ENCODE results near the gene SIGMAR1. TPM values are rescaled to one million over a fixed set of nuclear protein-coding genes. Genes with fewer than 3 reads are reported as not detected.

The SIGMAR1 gene
- total RNA-seq, 1 experiment from 2014 or later = 99.8 TPM

DNA sequence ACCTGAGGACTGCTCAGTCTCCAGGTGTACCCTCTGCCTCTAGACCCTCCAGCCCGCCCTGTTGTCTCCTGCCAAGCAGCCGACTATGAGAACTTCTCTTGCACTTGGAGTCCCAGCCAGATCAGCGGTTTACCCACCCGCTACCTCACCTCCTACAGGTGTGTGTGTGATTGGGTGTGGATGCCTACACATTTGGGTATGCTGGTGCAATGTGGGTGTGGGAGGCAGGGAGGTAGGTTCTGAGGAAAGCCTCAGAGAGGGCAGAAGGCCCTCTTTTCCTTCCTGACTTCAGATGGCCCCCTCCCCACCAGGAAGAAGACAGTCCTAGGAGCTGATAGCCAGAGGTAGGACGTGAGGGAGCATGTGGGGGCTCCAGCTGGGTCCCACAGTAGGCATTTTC is 19.4 kb upstream of the SIGMAR1 start:
- TF ChIP-seq, protein P1, sequence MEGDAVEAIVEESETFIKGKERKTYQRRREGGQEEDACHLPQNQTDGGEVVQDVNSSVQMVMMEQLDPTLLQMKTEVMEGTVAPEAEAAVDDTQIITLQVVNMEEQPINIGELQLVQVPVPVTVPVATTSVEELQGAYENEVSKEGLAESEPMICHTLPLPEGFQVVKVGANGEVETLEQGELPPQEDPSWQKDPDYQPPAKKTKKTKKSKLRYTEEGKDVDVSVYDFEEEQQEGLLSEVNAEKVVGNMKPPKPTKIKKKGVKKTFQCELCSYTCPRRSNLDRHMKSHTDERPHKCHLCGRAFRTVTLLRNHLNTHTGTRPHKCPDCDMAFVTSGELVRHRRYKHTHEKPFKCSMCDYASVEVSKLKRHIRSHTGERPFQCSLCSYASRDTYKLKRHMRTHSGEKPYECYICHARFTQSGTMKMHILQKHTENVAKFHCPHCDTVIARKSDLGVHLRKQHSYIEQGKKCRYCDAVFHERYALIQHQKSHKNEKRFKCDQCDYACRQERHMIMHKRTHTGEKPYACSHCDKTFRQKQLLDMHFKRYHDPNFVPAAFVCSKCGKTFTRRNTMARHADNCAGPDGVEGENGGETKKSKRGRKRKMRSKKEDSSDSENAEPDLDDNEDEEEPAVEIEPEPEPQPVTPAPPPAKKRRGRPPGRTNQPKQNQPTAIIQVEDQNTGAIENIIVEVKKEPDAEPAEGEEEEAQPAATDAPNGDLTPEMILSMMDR (IDR thresholded peaks at IDR 0.05; ENCODE audit: unreplicated experiment) = no peak
- intact Hi-C loops (cut with micrococcal nuclease) = no loop called here
- DNase-seq (ENCODE audit: unreplicated experiment) = no peak
- Mint-ChIP-seq H3K36me3 (ENCODE audit: insufficient read depth, unreplicated experiment) (no peaks in the 10 kb centered on the region), H3K4me1 (ENCODE audit: insufficient read depth, unreplicated experiment) (peaks cover 14% of the 10 kb centered on the region), H3K9me3 (ENCODE audit: unreplicated experiment) (no peaks in the 10 kb centered on the region), H3K27me3 (ENCODE audit: insufficient read depth, unreplicated experiment) (no peaks in the 10 kb centered on the region), H3K4me3 (ENCODE audit: unreplicated experiment) (no peak overlapping the region), H3K27ac (ENCODE audit: low read depth, unreplicated experiment) (no peak overlapping the region)
- ChIA-PET CTCF (interaction anchor here (0.6 kb wide), 1 partner anchor 11 kb away, joined by 4 read pairs; the partner anchor contains the start of gene GALT), POLR2A (interaction anchor here (0.6 to 2.2 kb wide), 2 partner anchors 7 to 10 kb away, joined by 3 to 7 read pairs; partner anchors contain the start of gene GALT)
- BruUV-seq (replicated peaks) = no TSS peak

- BruUV-seq (replicated peaks) = no TSS peak
- POLR2A ChIA-PET = no interaction called here
Observed at GRCh38 chr9:34655394-34655793, 17.8 kb upstream of the SIGMAR1 start.

GRCh38 chr9:34654323-34655051 is 16.9 kb upstream of the SIGMAR1 start:
- Mint-ChIP-seq H3K4me1 (ENCODE audit: insufficient read depth, unreplicated experiment) (peaks cover 25% of the 10 kb centered on the region), H3K4me3 (ENCODE audit: unreplicated experiment) (no peak overlapping the region), H3K27me3 (ENCODE audit: insufficient read depth, unreplicated experiment) (no peaks in the 10 kb centered on the region), H3K27ac (ENCODE audit: low read depth, unreplicated experiment) (no peak overlapping the region), H3K36me3 (ENCODE audit: insufficient read depth, unreplicated experiment) (peaks cover 7% of the 10 kb centered on the region), H3K9me3 (ENCODE audit: unreplicated experiment) (no peaks in the 10 kb centered on the region)
- TF ChIP-seq, protein P1 (IDR thresholded peaks at IDR 0.05; ENCODE audit: unreplicated experiment) = no peak
- no peak for DNase-seq (ENCODE audit: unreplicated experiment)
- ChIA-PET POLR2A (no interaction called here), CTCF (interaction anchor here (0.6 kb wide), 1 partner anchor 152 kb away, joined by 3 read pairs; no protein-coding TSS in a partner anchor)
- intact Hi-C loops (cut with micrococcal nuclease) = no loop called here
- no TSS peak for BruUV-seq (replicated peaks)

More at GRCh38 chr9:34655394-34655793, 17.8 kb upstream of the SIGMAR1 start:
- Mint-ChIP-seq H3K9me3 (ENCODE audit: unreplicated experiment) (no peaks in the 10 kb centered on the region), H3K27ac (ENCODE audit: low read depth, unreplicated experiment) (no peak overlapping the region), H3K27me3 (ENCODE audit: insufficient read depth, unreplicated experiment) (no peaks in the 10 kb centered on the region), H3K4me1 (ENCODE audit: insufficient read depth, unreplicated experiment) (peaks cover 25% of the 10 kb centered on the region), H3K36me3 (ENCODE audit: insufficient read depth, unreplicated experiment) (no peaks in the 10 kb centered on the region), H3K4me3 (ENCODE audit: unreplicated experiment) (no peak overlapping the region)
- no peak for DNase-seq (ENCODE audit: unreplicated experiment)
- TF ChIP-seq, protein P1 (IDR thresholded peaks at IDR 0.05; ENCODE audit: unreplicated experiment) = no peak
- CTCF ChIA-PET = no interaction called here
- intact Hi-C loops (cut with micrococcal nuclease) = no loop called here

- Mint-ChIP-seq H3K27ac (ENCODE audit: low read depth, unreplicated experiment) (peak overlapping the region; percentile 28), H3K4me3 (ENCODE audit: unreplicated experiment) (peak overlapping the region; percentile 69), H3K9me3 (ENCODE audit: unreplicated experiment) (no peaks in the 10 kb centered on the region), H3K27me3 (ENCODE audit: insufficient read depth, unreplicated experiment) (no peaks in the 10 kb centered on the region), H3K4me1 (ENCODE audit: insufficient read depth, unreplicated experiment) (peaks cover 27% of the 10 kb centered on the region), H3K36me3 (ENCODE audit: insufficient read depth, unreplicated experiment) (peaks cover 9% of the 10 kb centered on the region)
- ChIA-PET CTCF (no interaction called here), POLR2A (interaction anchor here (0.6 to 2.6 kb wide), 3 partner anchors 8 to 11 kb away, joined by 3 to 11 read pairs (median 4); no protein-coding TSS in a partner anchor)
- no TSS peak for BruUV-seq (replicated peaks)
- intact Hi-C loops (cut with micrococcal nuclease) = no loop called here
- TF ChIP-seq, protein P1 (IDR thresholded peaks at IDR 0.05; ENCODE audit: unreplicated experiment) = no peak
- DNase-seq (ENCODE audit: unreplicated experiment) = no peak
Observed at GRCh38 chr9:34653151-34654072, 15.8 kb upstream of the SIGMAR1 start.
